COLO668 (cell line): Measurements from ENCODE around the gene PACS1.
"Not testable (repeated sequence)": the region's sequence is repeated elsewhere in the genome, so short reads cannot be mapped to it uniquely, and the experiment has no call there.

ENCODE experiments used
- DNase-seq: peaks from one replicate; lab custom pipeline; 2025; ENCODE audit not compliant: unreplicated experiment; lab: John Stamatoyannopoulos, UW

PACS1 gene

DNA sequence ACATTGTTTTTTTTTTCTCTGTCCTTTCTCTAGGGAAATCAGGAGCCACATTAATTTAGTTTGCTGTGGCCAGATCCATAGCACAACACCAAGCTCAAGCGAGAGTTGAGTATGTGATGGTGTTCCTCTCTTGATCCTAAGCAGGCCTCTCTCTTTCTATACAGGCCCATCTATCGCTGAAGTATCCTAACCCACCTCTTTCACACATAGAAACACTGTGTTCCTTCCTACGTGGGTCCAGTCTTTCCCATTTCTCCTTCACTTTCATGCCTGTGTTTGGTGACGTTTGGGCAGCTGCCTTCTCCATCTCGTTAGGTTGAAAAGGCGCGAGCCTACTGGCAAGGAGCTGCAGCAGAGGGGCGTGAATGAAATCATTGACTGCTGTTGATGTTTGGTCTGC, 2.4 kb downstream of the PACS1 start:
- no peak for DNase-seq

DNA sequence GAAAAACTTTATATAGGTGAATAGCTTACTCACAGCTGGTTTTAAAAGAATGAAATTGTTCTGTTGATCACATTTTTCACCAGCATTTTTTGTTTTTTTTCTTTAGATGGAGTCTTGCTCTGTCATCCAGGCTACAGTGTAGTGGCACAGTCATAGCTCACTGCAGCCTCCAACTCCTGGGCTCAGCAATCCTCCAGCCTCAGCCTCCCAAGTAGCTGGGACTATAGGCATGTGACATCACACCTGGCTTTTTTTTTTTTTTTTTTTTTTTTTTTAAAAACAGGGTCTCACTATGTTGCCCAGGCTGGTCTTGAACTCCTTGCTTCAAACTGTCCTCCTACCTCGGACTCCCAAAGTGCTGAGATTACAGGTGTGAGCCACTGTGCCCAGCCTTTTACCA, 3.6 kb downstream of the PACS1 start:
- no peak for DNase-seq

DNA sequence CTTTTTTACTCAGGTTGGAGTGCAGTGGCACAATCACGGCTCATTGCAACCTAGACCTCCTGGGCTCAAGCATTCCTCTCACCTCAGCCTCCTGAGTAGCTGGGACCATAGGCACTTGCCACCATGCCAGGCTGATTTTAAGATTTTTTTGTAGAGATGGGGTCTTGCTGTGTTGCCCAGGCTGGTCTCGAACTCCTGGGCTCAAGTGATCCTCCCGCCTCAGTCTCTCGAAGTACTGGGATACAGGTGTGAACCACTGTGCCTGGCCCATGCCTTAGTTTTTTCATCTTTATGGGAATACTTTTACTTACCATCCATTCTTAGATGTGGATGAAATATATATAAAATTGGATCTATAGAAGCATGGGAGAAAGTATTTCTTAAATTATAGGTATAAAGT, 5.2 kb downstream of the PACS1 start:
- DNase-seq: no peak

- no peak for DNase-seq
Measured at GRCh38 chr11:66076561-66076960, 6.5 kb downstream of the PACS1 start.

GRCh38 chr11:66077927-66078326, 7.9 kb downstream of the PACS1 start:
- DNase-seq: no peak

- DNase-seq: not testable (repeated sequence)
Measured at GRCh38 chr11:66078949-66079348, 8.9 kb downstream of the PACS1 start.

DNA sequence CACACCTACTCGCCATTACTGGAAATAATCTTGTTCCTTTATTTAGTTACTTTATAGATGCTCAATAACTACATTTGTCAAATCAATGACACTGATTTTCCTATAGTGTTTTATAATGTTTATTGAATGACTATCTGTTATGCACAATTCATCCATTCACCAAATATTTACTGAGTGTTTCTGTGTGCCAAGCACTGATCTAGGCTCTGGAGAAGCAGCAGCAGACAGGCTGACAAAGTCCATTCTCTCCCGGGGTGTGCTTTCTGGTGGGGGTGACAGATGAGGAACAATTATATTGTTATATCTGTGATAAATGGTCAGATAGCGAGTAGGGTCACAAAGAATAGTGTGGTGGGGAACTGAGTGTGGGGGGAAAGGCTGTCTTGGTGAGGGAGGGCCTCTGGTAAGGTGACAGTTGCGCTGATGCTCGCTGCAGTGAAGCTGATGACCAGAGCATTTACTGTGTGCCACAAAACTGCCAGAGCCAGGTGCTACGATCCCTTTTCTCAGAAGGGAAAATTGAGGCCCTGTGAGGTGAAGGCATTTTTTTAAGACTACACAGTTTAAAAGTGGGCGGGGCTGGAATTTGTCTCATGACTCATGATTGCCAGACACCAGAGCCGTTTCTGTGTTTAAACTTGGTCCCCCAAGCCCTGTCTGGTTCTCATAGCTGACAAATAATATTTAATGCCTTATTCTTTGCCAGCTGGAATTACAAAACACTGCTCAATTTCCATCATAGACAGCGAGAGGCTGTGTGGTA, 10.2 kb downstream of the PACS1 start:
- no peak for DNase-seq

DNA sequence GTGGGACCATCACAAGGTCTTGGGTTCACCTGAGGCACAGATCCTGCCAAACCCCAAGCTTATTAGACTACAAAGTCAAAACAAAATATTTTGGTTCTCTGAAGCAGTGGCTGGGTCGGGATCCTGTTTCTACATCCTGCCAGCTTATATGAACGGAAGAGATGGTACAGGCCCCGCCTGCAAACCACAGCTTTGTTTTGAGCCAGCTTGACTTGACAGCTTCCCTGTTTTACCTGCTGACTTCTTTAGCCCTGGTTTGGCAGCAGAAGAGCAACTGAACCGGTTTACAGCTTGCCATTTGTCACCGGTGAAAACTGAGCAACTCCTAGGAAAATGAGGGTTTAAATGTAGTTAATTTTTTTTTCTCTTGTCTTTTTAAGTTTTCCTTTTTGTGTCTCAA, 11.4 kb downstream of the PACS1 start:
- DNase-seq: peak; percentile 64

DNA sequence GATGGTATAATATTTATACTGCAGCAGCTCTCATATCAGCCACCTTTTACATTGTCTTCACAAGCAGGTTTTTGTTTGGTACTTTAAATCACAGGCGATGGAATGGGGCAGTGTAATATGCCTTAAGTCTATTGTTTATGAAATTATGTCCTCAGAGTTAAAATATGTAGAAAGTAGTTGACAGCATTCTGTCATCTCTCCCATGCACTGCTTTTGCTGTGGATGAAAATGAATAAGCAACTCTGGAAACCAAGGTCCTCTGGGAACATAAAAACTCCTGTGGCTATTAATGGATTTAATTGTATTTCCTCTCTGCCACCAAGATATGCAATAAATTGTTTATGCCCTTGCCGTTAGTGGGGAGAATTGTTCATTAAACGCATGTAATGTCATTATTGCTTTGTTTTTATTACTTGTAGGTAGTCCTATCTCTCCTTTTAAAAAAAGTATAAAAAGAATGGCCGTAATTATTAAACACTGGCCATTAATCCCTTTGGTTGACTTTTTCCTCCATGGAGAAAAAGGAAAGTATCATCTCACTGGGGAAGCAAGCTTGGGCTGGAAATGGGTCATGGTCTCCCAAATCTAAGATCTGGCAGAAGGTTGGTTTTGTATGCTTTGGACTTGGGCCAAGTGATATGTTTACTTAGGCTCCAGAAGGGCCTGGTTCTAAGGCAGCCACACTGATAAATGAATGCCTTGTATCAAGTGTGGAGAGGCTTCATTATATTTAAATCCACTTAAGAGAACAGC, 13.1 kb downstream of the PACS1 start:
- peak; percentile 28 for DNase-seq

- DNase-seq: no peak
Measured at GRCh38 chr11:66083767-66084166, 13.7 kb downstream of the PACS1 start.

DNA sequence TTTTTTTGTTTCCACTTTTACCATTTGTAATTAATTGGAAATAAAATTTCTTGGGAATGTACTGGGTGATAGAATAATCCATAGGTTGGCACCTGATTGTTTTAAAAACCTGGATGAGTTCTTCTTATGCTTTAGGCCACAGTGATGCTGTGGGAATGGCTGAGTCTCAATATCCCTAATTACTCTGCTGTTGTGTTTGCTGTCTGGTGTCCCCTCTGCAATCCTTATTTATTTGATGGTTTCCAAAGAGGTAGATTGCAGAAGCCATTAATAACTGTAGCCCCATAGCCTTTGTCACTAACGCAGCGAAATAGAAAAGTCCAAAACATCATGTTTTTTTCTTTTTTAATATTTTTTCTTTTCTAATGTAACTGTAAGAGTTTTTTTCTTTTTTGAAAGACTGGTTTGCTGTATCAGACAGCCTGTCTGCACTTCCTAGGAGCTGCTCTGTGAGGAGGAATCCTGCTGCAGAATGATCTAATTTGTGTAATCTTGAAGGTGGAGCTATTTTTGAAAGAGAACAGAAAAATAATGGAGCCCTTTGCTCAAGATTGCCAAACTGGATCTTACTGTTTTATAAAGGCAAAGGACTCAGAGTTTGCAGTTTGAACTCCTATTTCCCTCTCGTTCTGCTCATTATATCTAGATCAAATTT, 14.9 kb downstream of the PACS1 start:
- no peak for DNase-seq

DNA sequence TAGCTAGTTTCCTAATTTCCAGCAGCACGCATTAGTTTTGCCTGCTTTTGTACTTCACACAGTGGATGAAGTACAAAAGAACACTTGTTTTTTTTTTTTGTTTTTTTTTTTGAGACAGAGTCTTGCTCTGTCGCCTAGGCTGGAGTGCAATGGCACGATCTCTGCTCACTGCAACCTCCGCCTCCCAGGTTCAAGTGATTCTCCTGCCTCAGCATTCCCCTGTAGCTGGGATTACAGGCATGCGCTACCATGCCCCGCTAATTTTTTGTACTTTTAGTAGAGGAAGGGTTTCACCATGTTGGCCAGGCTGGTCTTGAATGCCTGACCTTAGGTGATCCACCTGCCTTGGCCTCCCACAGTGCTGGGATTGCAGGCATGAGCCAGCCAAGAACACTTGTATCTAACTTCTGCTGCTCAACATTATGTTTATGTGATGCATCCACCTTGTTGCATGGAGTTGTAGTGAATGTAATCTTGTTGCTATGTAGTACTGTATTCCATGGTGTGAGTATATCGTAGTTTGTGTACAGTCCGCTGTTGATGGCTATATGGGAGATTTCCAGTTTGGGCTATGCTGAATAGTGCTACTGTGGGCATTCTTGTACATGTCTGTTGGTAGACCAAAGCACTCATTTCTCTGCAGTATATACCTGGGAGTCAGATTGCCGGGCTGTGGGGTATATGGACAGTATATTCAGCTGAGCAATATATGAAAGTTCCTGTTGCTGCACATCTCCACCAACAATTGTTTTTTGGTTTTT, 17.3 kb downstream of the PACS1 start:
- no peak for DNase-seq

DNA sequence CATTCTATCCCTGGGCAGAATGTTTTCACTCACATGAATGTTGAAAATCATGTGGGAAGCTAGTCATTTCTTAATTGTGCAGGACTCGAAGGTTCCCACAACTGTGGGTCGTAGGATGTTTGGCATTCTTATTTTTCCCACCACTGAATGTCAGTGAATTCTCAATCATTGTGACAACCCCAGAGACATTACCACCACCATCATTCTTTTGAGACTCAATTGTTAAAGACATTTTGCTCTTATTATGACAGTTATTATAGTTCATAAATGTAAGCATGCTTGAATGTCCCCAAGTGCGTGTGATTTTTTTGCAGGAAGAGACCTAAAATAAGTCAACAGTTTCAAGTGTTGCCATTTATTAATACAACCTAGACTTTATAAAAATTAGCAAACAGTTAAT, 19.0 kb downstream of the PACS1 start:
- no peak for DNase-seq

DNA sequence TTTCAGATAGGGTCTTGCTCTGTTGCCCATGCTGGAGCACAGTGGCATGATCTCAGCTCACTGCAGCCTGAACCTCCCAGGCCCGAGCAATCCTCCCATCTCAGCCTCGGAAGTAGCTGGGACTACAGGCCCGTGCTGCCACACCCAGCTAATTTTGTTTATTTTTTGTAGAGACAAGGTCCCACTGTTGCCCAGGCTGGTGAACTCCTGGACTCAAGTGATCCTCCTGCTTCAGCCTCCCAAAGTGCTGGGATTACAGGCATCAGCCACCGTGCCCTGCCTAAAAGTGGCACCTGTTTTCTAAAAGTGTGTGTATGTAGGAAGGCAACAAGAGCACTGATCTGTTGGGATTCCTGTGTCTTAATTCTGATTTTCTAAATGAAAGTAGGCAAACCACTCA, 20.2 kb downstream of the PACS1 start:
- DNase-seq: no peak

DNA sequence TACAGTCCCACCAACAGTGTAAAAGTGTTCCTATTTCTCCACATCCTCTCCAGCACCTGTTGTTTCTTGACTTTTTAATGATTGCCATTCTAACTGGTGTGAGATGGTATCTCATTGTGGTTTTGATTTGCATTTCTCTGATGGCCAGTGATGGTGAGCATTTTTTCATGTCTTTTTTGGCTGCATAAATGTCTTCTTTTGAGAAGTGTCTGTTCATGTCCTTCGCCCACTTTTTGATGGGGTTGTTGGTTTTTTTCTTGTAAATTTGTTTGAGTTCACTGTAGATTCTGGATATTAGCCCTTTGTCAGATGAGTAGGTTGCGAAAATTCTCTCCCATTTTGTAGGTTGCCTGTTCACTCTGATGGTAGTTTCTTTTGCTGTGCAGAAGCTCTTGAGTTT, 22.1 kb downstream of the PACS1 start:
- DNase-seq: not testable (repeated sequence)

- DNase-seq: not testable (repeated sequence)
Measured at GRCh38 chr11:66099746-66100145, 29.7 kb downstream of the PACS1 start.

- peak; percentile 18 for DNase-seq
Measured at GRCh38 chr11:66100272-66101065, 30.4 kb downstream of the PACS1 start.

DNA sequence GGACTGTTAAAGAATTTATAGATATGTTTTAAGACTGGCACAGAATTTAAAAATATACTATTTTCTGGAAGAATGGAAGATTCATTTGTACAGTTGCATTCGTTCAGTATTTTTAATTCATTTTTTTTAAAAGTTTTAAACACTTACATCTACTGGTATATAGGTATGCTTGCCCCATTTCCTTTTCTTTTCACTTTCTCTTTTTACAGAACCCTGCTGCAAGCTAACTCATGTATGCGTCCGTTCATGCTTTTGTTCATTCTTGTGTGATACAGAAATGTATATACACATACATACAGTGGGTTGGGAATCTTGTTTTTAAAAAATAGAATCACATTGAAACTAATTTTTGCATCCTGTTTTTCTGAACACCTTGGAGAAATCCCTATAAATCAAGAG, 31.0 kb downstream of the PACS1 start:
- DNase-seq: no peak

GRCh38 chr11:66104057-66104638, 34.1 kb downstream of the PACS1 start:
- DNase-seq: no peak
